Heart left ventricle (tissue), 16 donors: Measurements from ENCODE around the gene PIP5K1B. TPM values are rescaled to one million over a fixed set of nuclear protein-coding genes. Genes with fewer than 3 reads are reported as not detected.

Source experiments
- ATAC-seq, 4 donors: fragments of 200-7000 bp; cut with Tn5 transposase; one replicate each; pipeline ENCODE4 v1.9.1; 2020 to 2022; ENCODE audit warnings: moderate library complexity in 4 of 4, mild to moderate bottlenecking in 3 of 4, moderate number of reproducible peaks in 1 of 4
- DNase-seq, 5 donors: peaks; one replicate each; pipeline ENCODE4 v3.0.0-alpha.2; 2020
- H3K27ac ChIP-seq, 12 donors: fragments of 200-600 bp; sonication (generic) in 4 of 12; one replicate each; pipeline versions ENCODE4 v1.5.0 to v1.8.0; 2016 to 2022; ENCODE audit warnings: mild to moderate bottlenecking in 2 of 12
- H3K27me3 ChIP-seq, 9 donors: fragments of 200-600 bp; sonication (generic) in 2 of 9; one replicate each; pipeline versions ENCODE4 v1.5.1 to v1.8.0; 2016 to 2022; ENCODE audit warnings: mild to moderate bottlenecking in 3 of 9
- H3K36me3 ChIP-seq, 9 donors: fragments of 200-600 bp; sonication (generic) in 2 of 9; one replicate each; pipeline versions ENCODE4 v1.5.0 to v1.8.0; 2018 to 2022; ENCODE audit warnings: mild to moderate bottlenecking in 2 of 9
- H3K4me1 ChIP-seq, 12 donors: fragments of 200-600 bp; sonication (generic) in 4 of 12; one replicate each; pipeline versions ENCODE4 v1.5.0 to v1.8.0; 2016 to 2022; ENCODE audit warnings: mild to moderate bottlenecking in 3 of 12
- H3K4me3 ChIP-seq, 12 donors: fragments of 200-600 bp; sonication (generic) in 4 of 12; one replicate each; pipeline versions ENCODE4 v1.5.0 to v1.8.0; 2017 to 2022; ENCODE audit warnings: mild to moderate bottlenecking in 9 of 12, moderate library complexity in 4 of 12
- H3K9me3 ChIP-seq, 12 donors: fragments of 200-600 bp; sonication (generic) in 4 of 12; one replicate each; pipeline versions ENCODE4 v1.5.0 to v1.8.0; 2016 to 2022; ENCODE audit warnings: mild to moderate bottlenecking in 1 of 12
- POLR2A ChIP-seq, 2 donors: fragments of 450-650 bp; IDR thresholded peaks; one replicate each; pipeline ENCODE4 v1.6.1; 2017; ENCODE audit warnings: antibody characterized with exemption in 2 of 2, mild to moderate bottlenecking in 2 of 2, moderate library complexity in 2 of 2
- WGBS, 4 donors: extraction: QIAGEN DNeasy Blood & Tissue Kit in 2 of 4; methylation state at CpG; one replicate each; pipeline versions ENCODE4 v1.1.5 to v1.1.7; 2013 to 2018; 5-methylcytosine and 5-hydroxymethylcytosine counted together
- intact Hi-C, 10 donors: fragments of 100-400 bp; cut with DNase I; formaldehyde crosslinking; loops; one replicate each; pipeline versions ENCODE4 v1.11.1 to v1.14.2; 2022
- polyA plus RNA-seq, 2 donors: library from polyadenylated mRNA; stranded (reverse); fragments of 200-250 nt; gene quantifications; one replicate each; pipeline ENCODE4 v1.2.3, GENCODE V29; 2013
- total RNA-seq, 9 donors: library from RNA; depleted of rRNA in 2 of 9; stranded (reverse); fragments of >200 nt in 2 of 9; fragmentation: NEBNext Ultra II Directional in 3 of 9; extraction: Animal tissue kit (Norgen Biotek cat#: 25700) in 3 of 9; gene quantifications; one replicate each; pipeline versions ENCODE4 v1.1.0 to v1.2.4, GENCODE V29; 2016 to 2023
- TF ChIP-seq, protein P1 (sequence below), 12 donors: fragments of 200-600 bp; sonication (generic) in 4 of 12; IDR thresholded peaks; one replicate each; pipeline versions ENCODE4 v1.5.0 to v1.8.0; 2018 to 2022; ENCODE audit warnings: antibody characterized with exemption in 12 of 12, mild to moderate bottlenecking in 5 of 12
- donor health status: ischemic (EF 13 %, LVEDD 7.1; RV severe dilation, severe dysfunction).
- donor health status: healthy with polysubstance abuse.
- donor health status: DM: no; HTN: yes; CAD: no.
- donor health status: DM: no; HTN: no; CAD: no.
- donor health status: ischemic (EF 25% LVEDD 6.9; RV normal size, moderate dysfunction).
- donor health status: ischemic (EF 25% LVEDD 5.7; RV mildly dilated, moderate dysfunction).
- donor health status: healthy.
- donor health status: DM: yes; HTN: yes; CAD: no.
- donor health status: ischemic (EF 35%, LVEDD 5.7; RV mildly dilated, moderate dysfunction).
- donor health status: nonischemic (EF 11% LVEDD 7.7; RV severe dilation, severe dysfunction).
- donor health status: DM: yes; HTN: yes; CAD: no.
- donor health status: PGD.
- donor health status: ischemic (EF 29% LVEDD 5.4; RV normal size, mild dysfunction).
- donor health status: nonischemic (EF 23%, LVEDD 6.1; RV moderate dilation, normal function).

PIP5K1B gene
- total and polyA plus RNA-seq, 11 donors, result 8.6 to 68.0 (median 47.5) TPM

GRCh38 chr9:68912561-68912960, 207.5 kb downstream of the PIP5K1B start:
- no peaks in the 10 kb centered on the region for H3K27me3 ChIP-seq
- no peak for DNase-seq
- H3K9me3 ChIP-seq, result no peaks in the 10 kb centered on the region
- no peak for TF ChIP-seq POLR2A (IDR thresholded peaks at IDR 0.05)
- TF ChIP-seq, protein P1, sequence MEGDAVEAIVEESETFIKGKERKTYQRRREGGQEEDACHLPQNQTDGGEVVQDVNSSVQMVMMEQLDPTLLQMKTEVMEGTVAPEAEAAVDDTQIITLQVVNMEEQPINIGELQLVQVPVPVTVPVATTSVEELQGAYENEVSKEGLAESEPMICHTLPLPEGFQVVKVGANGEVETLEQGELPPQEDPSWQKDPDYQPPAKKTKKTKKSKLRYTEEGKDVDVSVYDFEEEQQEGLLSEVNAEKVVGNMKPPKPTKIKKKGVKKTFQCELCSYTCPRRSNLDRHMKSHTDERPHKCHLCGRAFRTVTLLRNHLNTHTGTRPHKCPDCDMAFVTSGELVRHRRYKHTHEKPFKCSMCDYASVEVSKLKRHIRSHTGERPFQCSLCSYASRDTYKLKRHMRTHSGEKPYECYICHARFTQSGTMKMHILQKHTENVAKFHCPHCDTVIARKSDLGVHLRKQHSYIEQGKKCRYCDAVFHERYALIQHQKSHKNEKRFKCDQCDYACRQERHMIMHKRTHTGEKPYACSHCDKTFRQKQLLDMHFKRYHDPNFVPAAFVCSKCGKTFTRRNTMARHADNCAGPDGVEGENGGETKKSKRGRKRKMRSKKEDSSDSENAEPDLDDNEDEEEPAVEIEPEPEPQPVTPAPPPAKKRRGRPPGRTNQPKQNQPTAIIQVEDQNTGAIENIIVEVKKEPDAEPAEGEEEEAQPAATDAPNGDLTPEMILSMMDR (IDR thresholded peaks at IDR 0.05), result no peak
- H3K27ac ChIP-seq, result peak overlapping the region in 4 of 12 donors; percentile 1 to 30 (median 25)
- no peaks in the 10 kb centered on the region for H3K36me3 ChIP-seq
- intact Hi-C loops, result loop anchor here in 3 of 10 donors (5.0 to 10.0 kb wide), 3 partner anchors 35 to 198 kb away; no protein-coding TSS in a partner anchor
- no peak overlapping the region for H3K4me3 ChIP-seq
- H3K4me1 ChIP-seq, result peaks cover 0 to 22% (median 6%) of the 10 kb centered on the region in 12 donors
- ATAC-seq, result no peak

- Histone ChIP-seq H3K4me1 (peaks cover 0 to 25% (median 6%) of the 10 kb centered on the region in 12 donors), H3K4me3 (no peak overlapping the region), H3K36me3 (no peaks in the 10 kb centered on the region), H3K27me3 (no peaks in the 10 kb centered on the region), H3K27ac (peak overlapping the region in 4 of 12 donors; percentile 1 to 30 (median 25)), H3K9me3 (no peaks in the 10 kb centered on the region)
- ATAC-seq (no peak), DNase-seq (no peak)
- intact Hi-C loops, result loop anchor here in 3 of 10 donors (5.0 to 10.0 kb wide), 3 partner anchors 36 to 198 kb away; no protein-coding TSS in a partner anchor
- no peak for TF ChIP-seq POLR2A (IDR thresholded peaks at IDR 0.05)
- TF ChIP-seq, protein P1 (IDR thresholded peaks at IDR 0.05), result no peak
- WGBS, 4 donors, result 4 to 15% (median 11%) methylated on average over 1 of the region's 1 CpG
Measured at GRCh38 chr9:68913054-68913453, 208.0 kb downstream of the PIP5K1B start.

GRCh38 chr9:68914751-68915150, 209.7 kb downstream of the PIP5K1B start:
- H3K36me3 ChIP-seq, result peaks cover 0 to 15% (median 3%) of the 10 kb centered on the region in 9 donors
- no peaks in the 10 kb centered on the region for H3K27me3 ChIP-seq
- H3K4me1 ChIP-seq, result peaks cover 0 to 25% (median 6%) of the 10 kb centered on the region in 12 donors
- H3K27ac ChIP-seq, result no peak overlapping the region
- 52 to 60% (median 56%) methylated on average over 2 of the region's 2 CpGs for WGBS, 4 donors
- no peak for ATAC-seq
- TF ChIP-seq, protein P1 (IDR thresholded peaks at IDR 0.05), result no peak
- intact Hi-C loops, result loop anchor here in 3 of 10 donors (5.0 to 10.0 kb wide), 3 partner anchors 37 to 200 kb away; no protein-coding TSS in a partner anchor
- H3K9me3 ChIP-seq, result no peaks in the 10 kb centered on the region
- H3K4me3 ChIP-seq, result no peak overlapping the region
- DNase-seq, result no peak

DNA sequence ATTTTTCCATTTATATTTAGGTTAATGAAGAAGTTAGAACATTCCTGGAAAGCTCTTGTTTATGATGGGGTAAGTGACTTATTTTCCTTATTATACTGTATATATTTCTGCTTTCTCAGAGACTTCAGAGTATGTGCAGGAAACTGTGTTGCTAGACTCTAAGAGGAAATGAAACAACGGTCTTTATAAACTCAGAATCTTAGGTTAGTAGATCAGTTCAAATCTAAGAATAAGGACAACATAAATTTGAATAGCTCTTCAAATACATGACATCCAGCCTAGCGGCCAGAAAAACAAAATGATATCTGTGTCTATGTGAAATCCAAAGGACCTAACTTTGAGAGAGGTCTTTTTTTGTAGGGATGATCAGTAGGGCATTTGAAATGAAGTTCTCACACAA, 214.6 kb downstream of the PIP5K1B start:
- Histone ChIP-seq H3K4me1 (peaks cover 0 to 9% (median 0%) of the 10 kb centered on the region in 12 donors), H3K27ac (no peak overlapping the region), H3K9me3 (no peaks in the 10 kb centered on the region), H3K4me3 (no peak overlapping the region), H3K36me3 (peaks cover 0 to 18% (median 3%) of the 10 kb centered on the region in 9 donors), H3K27me3 (no peaks in the 10 kb centered on the region)
- WGBS, 4 donors, result 60 to 66% (median 63%) methylated on average over 2 of the region's 2 CpGs
- no peak for TF ChIP-seq POLR2A (IDR thresholded peaks at IDR 0.05)
- TF ChIP-seq, protein P1 (IDR thresholded peaks at IDR 0.05), result no peak
- no peak for DNase-seq
- no peak for ATAC-seq
- intact Hi-C loops, result loop anchor here in 4 of 10 donors (5.0 to 10.0 kb wide), 4 partner anchors 47 to 205 kb away; no protein-coding TSS in a partner anchor
